ENCODE measurements around the gene DYSF. TPM values are rescaled to one million over a fixed set of nuclear protein-coding genes. Genes with fewer than 3 reads are reported as not detected.

DYSF gene
- polyA plus RNA-seq, 4 donors, result 15.0 to 18.1 (median 16.3) TPM

DNA sequence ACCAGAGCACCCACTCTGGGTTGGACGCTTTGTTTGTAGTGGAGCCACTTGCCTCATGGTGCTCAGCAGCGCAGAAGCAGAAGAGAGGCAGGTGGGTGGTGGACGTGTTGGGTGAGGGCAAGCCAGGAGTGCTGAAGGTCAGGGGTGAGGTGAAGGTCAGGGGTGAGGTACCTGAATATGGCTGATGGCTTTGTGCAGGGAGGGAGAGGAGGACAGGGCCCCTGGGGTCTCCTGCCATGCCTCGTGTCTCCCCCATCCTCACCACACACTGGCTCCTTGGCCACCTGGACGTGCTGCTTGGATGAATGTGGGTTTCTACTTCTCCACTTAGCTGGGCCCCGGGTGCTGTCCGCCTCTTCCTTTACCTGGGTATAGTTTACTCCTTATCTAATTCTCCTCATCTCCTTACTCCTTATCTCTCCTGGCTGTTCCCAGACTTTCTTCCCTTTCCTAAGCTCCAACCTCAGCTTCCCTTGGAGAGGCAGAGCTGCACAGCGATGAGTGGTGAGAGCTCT lies 68.1 kb downstream of the DYSF start:
- no peak for DNase-seq (ENCODE audit: low read depth in 4 of 4, low spot score in 2 of 4)

- no peak for DNase-seq (ENCODE audit: low read depth in 4 of 4, low spot score in 2 of 4)
These were observed 71.1 kb downstream of the DYSF start for GRCh38 chr2:71524476-71524875.

DNA sequence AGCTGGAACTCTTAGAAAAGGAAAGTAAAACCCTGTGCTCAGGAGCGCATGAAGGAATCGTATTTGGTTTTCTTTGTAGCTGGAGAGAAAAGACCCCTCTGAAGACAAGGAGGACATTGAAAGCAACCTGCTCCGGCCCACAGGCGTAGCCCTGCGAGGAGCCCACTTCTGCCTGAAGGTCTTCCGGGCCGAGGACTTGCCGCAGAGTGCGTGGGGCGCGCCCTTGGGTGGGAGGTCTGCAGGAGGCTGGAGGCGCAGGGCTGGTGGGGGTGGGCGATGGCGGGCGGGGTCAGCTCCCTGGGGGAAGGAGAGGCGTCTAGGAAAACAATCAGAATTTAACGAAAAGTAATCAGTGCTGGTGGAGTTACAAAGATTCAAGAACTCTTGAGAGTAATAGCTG lies 72.8 kb downstream of the DYSF start:
- DNase-seq (ENCODE audit: low read depth in 4 of 4, low spot score in 2 of 4), result no peak

- no peak for DNase-seq (ENCODE audit: low read depth in 4 of 4, low spot score in 2 of 4)
These were observed 73.6 kb downstream of the DYSF start for GRCh38 chr2:71526975-71527374.

DNA sequence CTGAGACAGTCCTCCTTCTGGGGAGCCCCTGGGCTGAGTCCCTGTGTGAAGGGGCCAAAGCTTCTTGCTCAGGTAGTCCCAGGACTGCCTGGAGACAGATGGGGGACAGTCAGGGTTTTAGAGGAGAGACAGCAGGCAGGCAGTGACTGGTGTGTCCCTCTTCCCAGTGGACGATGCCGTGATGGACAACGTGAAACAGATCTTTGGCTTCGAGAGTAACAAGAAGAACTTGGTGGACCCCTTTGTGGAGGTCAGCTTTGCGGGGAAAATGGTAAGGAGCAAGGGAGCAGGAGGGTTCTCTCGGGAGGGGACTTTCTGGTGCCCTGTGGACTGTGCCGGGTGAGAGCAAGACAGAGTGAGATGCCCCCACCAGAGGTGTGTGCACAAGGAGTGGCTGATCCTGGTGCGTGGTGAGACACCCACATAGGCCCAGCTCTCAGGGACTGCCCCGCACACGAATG lies 74.8 kb downstream of the DYSF start:
- DNase-seq (ENCODE audit: low read depth in 4 of 4, low spot score in 2 of 4), result no peak

GRCh38 chr2:71528749-71529148 lies 75.4 kb downstream of the DYSF start:
- no peak for DNase-seq (ENCODE audit: low read depth in 4 of 4, low spot score in 2 of 4)

- DNase-seq (ENCODE audit: low read depth in 4 of 4, low spot score in 2 of 4), result no peak
These were observed 76.8 kb downstream of the DYSF start for GRCh38 chr2:71530211-71530610.

- DNase-seq (ENCODE audit: low read depth in 4 of 4, low spot score in 2 of 4), result peak in 1 of 4 donors; percentile 21
These were observed 77.4 kb downstream of the DYSF start for GRCh38 chr2:71530641-71531332.

- no peak for DNase-seq (ENCODE audit: low read depth in 4 of 4, low spot score in 2 of 4)
These were observed 78.2 kb downstream of the DYSF start for GRCh38 chr2:71531522-71532047.

DNA sequence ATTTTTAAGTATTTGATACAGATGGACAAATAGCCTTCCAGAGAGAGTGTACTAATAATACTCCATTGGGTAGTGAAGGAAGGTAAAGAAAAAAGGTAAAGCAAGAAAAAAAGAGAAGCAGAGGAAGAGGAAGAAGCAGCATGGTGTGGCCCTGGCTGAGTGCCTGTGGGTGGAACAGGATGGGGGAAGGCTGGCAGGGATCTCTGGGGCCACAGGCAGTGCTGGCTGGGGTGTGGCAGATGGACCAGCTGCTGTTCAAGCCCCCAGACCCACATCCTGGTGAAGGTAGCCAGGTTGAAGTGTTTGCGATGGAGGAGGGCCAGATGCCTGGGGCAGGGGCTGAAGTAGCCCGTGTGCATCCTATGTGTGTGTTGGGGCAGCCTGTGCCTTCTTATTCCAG lies 79.0 kb downstream of the DYSF start:
- DNase-seq (ENCODE audit: low read depth in 4 of 4, low spot score in 2 of 4), result no peak

GRCh38 chr2:71534201-71534600 lies 80.8 kb downstream of the DYSF start:
- no peak for DNase-seq (ENCODE audit: low read depth in 4 of 4, low spot score in 2 of 4)

DNA sequence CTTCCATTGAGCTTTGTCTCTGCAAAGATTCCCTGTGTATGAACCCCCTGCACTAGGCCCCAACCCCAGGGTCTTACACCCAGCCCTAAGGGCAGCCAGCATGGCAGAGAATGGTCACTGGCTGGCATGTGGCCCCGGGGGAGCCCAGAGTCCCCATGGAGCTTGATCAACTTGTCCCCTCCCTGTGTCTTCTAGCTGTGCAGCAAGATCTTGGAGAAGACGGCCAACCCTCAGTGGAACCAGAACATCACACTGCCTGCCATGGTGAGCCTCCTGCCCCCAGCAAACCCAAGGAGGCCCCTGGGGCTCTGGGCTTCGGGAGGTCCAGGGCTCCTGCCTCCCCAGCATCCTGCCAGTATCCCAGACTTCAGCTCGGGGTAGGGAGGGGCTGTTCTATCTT lies 81.5 kb downstream of the DYSF start:
- DNase-seq (ENCODE audit: low read depth in 4 of 4, low spot score in 2 of 4), result no peak

DNA sequence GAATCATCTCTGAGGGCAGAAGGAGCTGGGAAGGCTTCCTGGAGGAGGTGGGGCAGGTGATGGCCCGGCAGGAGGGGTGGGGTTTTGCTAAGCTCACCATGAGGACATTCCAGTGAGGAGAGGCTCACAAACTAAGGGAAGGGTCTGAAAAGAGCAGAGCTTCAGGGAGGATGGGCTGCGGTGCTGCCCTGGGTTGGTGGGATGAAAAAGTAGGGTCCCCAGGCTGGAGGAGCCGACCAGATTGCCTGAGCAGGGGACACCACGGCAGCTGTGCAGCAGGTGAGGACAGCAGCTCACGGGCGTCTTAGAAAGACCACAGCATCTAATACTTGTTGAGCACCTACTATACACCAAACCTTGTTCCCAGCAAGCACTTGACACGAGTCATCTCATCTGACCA lies 82.2 kb downstream of the DYSF start:
- no peak for DNase-seq (ENCODE audit: low read depth in 4 of 4, low spot score in 2 of 4)

DNA sequence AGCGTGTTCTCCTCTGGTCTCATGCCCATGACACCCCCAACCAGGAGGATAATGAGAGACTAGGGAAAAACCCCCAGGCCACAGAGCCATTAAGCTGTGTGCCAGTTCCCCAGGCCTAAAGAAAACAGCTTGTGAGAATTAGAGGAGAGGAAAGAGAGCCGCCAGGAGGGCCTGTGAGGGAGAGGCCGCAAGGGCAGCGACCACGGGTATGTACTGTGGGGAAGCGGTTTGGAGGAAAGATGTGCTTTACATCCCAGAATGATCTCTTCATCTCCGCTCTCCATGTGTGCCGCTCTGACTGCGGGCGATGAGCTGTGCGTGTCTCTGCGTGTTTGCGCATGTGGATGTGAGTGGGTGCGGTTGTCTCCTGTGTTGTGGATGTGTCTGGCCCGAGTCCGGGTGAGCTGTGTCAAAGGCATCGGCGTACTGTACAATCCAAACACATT lies 82.9 kb downstream of the DYSF start:
- DNase-seq (ENCODE audit: low read depth in 4 of 4, low spot score in 2 of 4), result no peak

DNA sequence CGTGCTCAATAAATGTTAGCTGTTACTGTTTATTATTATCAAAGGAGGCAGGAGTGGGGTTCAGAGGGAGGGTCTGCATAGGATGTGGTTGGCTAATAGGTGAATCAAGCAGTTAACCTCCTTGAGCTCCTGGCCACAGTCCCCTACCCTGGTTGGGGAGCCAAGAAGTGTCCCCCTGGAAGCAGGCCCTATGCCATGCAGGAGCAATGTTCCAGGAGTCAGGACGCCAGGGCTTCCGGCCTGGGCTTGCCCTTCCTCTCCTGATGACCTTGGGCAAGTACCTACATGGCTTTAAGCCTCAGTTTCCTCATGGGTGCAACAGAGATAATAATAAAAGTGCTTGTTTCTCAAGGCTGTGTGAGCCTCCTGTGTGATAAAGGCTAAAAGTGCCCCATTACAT lies 84.9 kb downstream of the DYSF start:
- no peak for DNase-seq (ENCODE audit: low read depth in 4 of 4, low spot score in 2 of 4)

GRCh38 chr2:71538656-71539265 lies 85.4 kb downstream of the DYSF start:
- DNase-seq (ENCODE audit: low read depth in 4 of 4, low spot score in 2 of 4), result no peak

DNA sequence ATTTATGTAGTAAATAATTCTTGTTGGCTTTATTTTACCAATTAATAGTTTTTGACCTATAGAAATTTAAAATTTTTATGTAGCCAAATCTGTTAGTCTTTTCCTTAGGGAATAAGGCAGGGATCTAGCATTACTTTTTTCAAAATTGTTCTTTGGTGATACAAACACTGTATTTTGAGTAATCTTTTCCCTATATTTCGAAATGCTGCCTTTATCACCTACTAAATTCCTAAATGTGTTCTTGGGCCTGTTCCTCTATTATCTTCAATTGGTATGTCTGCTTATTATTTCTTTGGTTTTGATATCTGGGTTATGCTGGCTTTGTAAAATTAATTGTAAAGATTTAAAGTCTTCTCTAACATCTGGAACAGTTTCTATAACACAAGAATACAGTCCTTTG lies 87.5 kb downstream of the DYSF start:
- no peak for DNase-seq (ENCODE audit: low read depth in 4 of 4, low spot score in 2 of 4)

DNA sequence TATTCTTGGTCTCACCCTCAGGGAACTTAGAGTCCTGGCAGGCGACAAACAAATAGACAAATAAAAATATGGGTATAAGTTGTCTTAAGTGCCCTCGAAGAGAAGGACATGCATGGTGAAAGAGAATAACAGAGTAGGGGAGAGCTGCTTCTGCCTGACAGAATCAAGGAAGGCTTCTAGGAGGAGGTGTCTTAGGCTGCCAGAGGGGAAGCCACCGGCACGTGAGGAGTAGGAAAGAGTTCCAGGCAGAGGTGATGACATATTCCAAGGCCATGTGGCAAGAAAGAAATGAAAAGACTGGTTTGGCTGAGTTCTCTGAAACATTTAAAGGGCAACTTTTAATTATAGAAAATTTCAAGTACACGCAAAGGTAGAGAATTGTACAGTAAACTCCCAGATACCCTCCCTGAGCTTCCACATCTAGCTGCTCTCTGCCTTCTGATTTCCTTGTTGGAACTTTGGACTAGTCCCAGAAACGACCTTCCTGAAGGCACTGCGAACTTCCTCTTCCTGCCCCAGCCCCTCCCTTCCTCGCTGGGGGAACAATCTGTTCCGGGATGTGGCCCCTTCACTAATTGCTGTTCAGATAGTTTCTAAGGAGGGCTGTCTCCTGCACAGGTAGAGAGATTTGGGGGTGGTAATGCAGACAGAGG lies 91.7 kb downstream of the DYSF start:
- no peak for DNase-seq (ENCODE audit: low read depth in 4 of 4, low spot score in 2 of 4)

DNA sequence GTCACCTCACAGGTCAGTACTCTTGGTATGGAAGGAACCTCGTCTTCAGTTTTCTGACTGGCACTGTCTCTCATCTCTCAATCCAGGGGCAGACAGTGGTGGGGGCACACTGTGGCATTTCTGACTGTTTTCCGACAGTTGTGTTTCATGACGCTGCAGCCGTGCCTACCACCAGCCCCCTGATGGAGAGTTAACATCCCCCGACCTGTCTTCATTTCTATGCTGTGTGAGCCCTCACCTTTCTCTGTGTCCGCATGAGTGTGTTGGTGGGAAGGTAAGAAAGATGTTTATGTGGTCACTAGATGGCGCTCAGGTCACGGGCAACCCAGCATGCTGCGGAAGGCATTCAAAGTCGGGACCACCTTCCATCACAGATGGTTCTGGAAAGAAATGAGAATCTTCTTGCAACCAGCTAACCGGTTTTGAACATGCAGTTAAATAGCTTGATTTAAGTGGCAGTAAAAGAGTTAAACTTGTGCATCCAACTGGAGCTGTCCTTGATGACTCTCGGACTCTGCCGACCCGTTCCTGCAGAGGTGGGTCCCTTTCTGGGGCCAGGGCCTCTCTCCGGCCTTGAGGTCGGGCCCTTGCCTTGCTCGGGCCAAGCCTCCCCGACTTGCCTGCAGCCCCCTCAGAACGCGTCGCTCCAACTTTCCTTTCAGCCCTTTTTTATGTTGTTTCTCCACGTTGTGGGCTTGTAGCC lies 92.4 kb downstream of the DYSF start:
- peak in 3 of 4 donors; percentile 54 to 68 (median 58) for DNase-seq (ENCODE audit: low read depth in 4 of 4, low spot score in 2 of 4)

DNA sequence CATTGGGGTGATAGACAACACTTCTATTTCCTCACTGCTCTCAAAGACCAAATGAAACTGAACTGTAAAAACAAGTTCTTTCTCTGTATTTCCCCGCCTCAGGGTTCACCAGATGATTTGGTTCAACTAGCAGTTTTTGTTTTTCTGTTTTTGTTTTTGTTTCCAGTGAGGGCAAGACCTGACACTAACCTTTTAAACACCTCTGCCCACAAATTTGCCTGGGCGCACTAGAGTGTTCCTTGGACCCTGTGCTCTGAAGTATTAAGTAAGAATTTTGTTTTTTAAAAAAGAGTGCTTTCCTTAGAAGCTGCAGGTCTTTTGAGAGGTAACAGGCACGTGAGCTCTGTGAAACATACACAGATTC lies 92.9 kb downstream of the DYSF start:
- DNase-seq (ENCODE audit: low read depth in 4 of 4, low spot score in 2 of 4), result no peak

DNA sequence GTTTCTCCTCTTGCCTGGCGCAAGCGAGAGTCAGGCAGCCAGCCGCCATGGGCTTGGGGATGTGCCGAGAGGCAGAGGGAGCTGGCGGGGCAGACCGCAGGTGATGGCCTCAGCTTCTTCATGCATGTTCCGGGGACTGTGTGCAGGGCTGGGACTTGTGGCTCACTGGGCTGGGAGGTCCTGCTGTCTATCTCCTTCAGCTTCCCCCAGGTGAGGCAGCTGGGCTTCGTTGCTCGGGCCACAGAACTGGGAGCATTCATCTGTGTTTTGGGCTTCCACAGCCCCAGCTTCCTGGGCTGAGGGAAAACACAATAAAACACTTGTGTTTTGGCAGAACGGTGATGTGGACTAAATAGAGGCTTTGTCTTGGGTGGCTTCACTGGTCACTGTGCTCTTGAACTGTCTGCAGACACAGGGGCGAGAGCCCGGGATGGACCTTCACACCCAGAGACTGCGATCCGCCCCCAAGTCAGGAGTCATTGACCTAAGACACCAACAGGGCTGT lies 93.5 kb downstream of the DYSF start:
- no peak for DNase-seq (ENCODE audit: low read depth in 4 of 4, low spot score in 2 of 4)
